SK-N-SH (cell line): Measurements from ENCODE around the gene ANO4. TPM values are rescaled to one million over a fixed set of nuclear protein-coding genes. Genes with fewer than 3 reads are reported as not detected.

Source experiments
- CTCF ChIA-PET: fragments of 300-600, 350-600 bp; formaldehyde crosslinking; extraction: SDS; loops from one replicate; lab custom pipeline; 2021; lab: Yijun Ruan, JAX
- POLR2A ChIA-PET: fragments of 350-600 bp; sonication (Branson Sonifier 250); formaldehyde crosslinking; extraction: SDS; loops from one replicate; lab custom pipeline; 2020; ENCODE audit warnings: antibody characterized with exemption, inconsistent platforms; lab: Yijun Ruan, JAX
- DNase-seq: peaks from one replicate; pipeline ENCODE4 v3.0.0; 2012
- H2AFZ ChIP-seq: fragments of 200-600 bp; sonication (generic); 2 replicates; pipeline ENCODE4 v1.8.1; 2016; ENCODE audit warnings: antibody characterized with exemption, mild to moderate bottlenecking, low read depth
- H3F3A ChIP-seq: fragments of 200-600 bp; sonication (generic); replicated peaks from 2 replicates; pipeline ENCODE3; 2016; ENCODE audit warnings: antibody characterized with exemption, mild to moderate bottlenecking; ENCODE audit not compliant: insufficient read depth
- H3K27ac ChIP-seq, 2 experiments: fragments of 200-500 bp in 1 of 2; fragments of 200-600 bp in 1 of 2; sonication (Bioruptor generic) in 1 of 2; sonication (generic), shearing (Covaris generic) in 1 of 2; 2 replicates each; pipeline versions ENCODE4 v1.5.1 to v1.6.1; 2014 to 2016; ENCODE audit warnings: low read depth in 2 of 2, inconsistent platforms in 1 of 2, low read length in 1 of 2, mild to moderate bottlenecking in 1 of 2, mixed read lengths in 1 of 2
- H3K27me3 ChIP-seq: fragments of 200-600 bp; sonication (generic), shearing (Covaris generic); 2 replicates; pipeline ENCODE4 v1.6.1; 2016; ENCODE audit warnings: mixed run types; ENCODE audit not compliant: insufficient read depth
- H3K36me3 ChIP-seq, 2 experiments: fragments of 200-500 bp in 1 of 2; fragments of 200-600 bp in 1 of 2; sonication (Bioruptor generic) in 1 of 2; sonication (generic) in 1 of 2; replicated peaks in 1 of 2; 2 replicates each; pipeline versions ENCODE3 to v1.5.1; 2014 to 2016; ENCODE audit warnings: low read length in 1 of 2, mild to moderate bottlenecking in 1 of 2; ENCODE audit not compliant: insufficient read depth in 2 of 2, control insufficient read depth in 1 of 2
- H3K4me1 ChIP-seq, 2 experiments: fragments of 200-500 bp in 1 of 2; fragments of 200-600 bp in 1 of 2; sonication (Bioruptor generic) in 1 of 2; sonication (generic), shearing (Covaris generic) in 1 of 2; 2 replicates each; pipeline versions ENCODE4 v1.5.1 to v1.6.1; 2014 to 2016; ENCODE audit warnings: low read depth in 1 of 2, low read length in 1 of 2, mixed run types in 1 of 2; ENCODE audit not compliant: insufficient read depth in 2 of 2, control insufficient read depth in 1 of 2
- H3K4me2 ChIP-seq: fragments of 200-600 bp; sonication (generic), shearing (Covaris generic); 2 replicates; pipeline ENCODE4 v1.6.1; 2017; ENCODE audit warnings: mixed run types
- H3K4me3 ChIP-seq, 2 experiments: fragments of 200-500 bp in 1 of 2; fragments of 200-600 bp in 1 of 2; sonication (Bioruptor generic) in 1 of 2; sonication (generic), shearing (Covaris generic) in 1 of 2; 2 replicates each; pipeline versions ENCODE4 v1.5.1 to v1.8.1; 2014 to 2016; ENCODE audit warnings: low read depth in 2 of 2, inconsistent platforms in 1 of 2, low read length in 1 of 2, mild to moderate bottlenecking in 1 of 2, mixed read lengths in 1 of 2, moderate library complexity in 1 of 2
- H3K79me2 ChIP-seq: fragments of 200-600 bp; sonication (generic); 2 replicates; pipeline ENCODE4 v1.8.1; 2017; ENCODE audit warnings: mild to moderate bottlenecking; ENCODE audit not compliant: insufficient read depth
- H3K9ac ChIP-seq: fragments of 200-600 bp; sonication (generic); 2 replicates; pipeline ENCODE4 v1.6.1; 2017; ENCODE audit warnings: mixed run types
- H3K9me2 ChIP-seq: fragments of 200-600 bp; sonication (generic); 2 replicates; pipeline ENCODE4 v1.6.1; 2017; ENCODE audit warnings: mixed run types
- H3K9me3 ChIP-seq: fragments of 200-600 bp; sonication (generic); 2 replicates; pipeline ENCODE4 v1.6.1; 2017; ENCODE audit warnings: mixed run types, mild to moderate bottlenecking, moderate library complexity
- H4K20me1 ChIP-seq: fragments of 200-600 bp; sonication (generic); 2 replicates; pipeline ENCODE4 v1.6.1; 2017; ENCODE audit warnings: mild to moderate bottlenecking, mixed run types; ENCODE audit not compliant: insufficient read depth
- CHD2 ChIP-seq: fragments of 150-350 bp; IDR thresholded peaks from 2 replicates; pipeline ENCODE4 v1.6.1; 2018; ENCODE audit warnings: low read length; ENCODE audit not compliant: partially characterized antibody
- ELF1 ChIP-seq: IDR thresholded peaks from 2 replicates; pipeline ENCODE4 v1.4.0; 2012
- EZH2phosphoT487 ChIP-seq: fragments of 200-600 bp; sonication (generic); IDR thresholded peaks from 2 replicates; pipeline ENCODE4 v1.6.1; 2017; ENCODE audit warnings: low read depth, mixed run types, mild to moderate bottlenecking, antibody characterized with exemption, moderate library complexity, borderline replicate concordance
- FOSL2 ChIP-seq: IDR thresholded peaks from 2 replicates; pipeline ENCODE4 v1.4.0; 2012; ENCODE audit warnings: low read depth, mild to moderate bottlenecking, moderate library complexity, borderline replicate concordance
- FOXJ3 ChIP-seq: sonication (generic); formaldehyde crosslinking; IDR thresholded peaks from 2 replicates; pipeline ENCODE4 v1.5.1; 2020; ENCODE audit warnings: mild to moderate bottlenecking, missing genetic modification reagents
- GATA2 ChIP-seq: sonication (generic); formaldehyde crosslinking; IDR thresholded peaks from 2 replicates; pipeline ENCODE4 v1.5.0; 2020; ENCODE audit warnings: mild to moderate bottlenecking, missing genetic modification reagents
- JUND ChIP-seq: IDR thresholded peaks from 2 replicates; pipeline ENCODE4 v1.4.0; 2012
- MEF2A ChIP-seq: IDR thresholded peaks from 2 replicates; pipeline ENCODE4 v1.4.0; 2012; ENCODE audit warnings: low read depth, borderline replicate concordance
- NFIC ChIP-seq: IDR thresholded peaks from 2 replicates; pipeline ENCODE4 v1.4.0; 2012; ENCODE audit warnings: borderline replicate concordance
- NRF1 ChIP-seq: IDR thresholded peaks from 2 replicates; pipeline ENCODE4 v1.6.1; 2012; ENCODE audit warnings: low read depth, mild to moderate bottlenecking, low read length
- POLR2AphosphoS5 ChIP-seq: IDR thresholded peaks from 2 replicates; pipeline ENCODE4 v1.6.1; 2012; ENCODE audit warnings: low read depth, low read length
- RAD21 ChIP-seq: IDR thresholded peaks from 2 replicates; pipeline ENCODE4 v1.6.1; 2012; ENCODE audit warnings: mild to moderate bottlenecking, low read length
- RCOR1 ChIP-seq: fragments of 150-350 bp; IDR thresholded peaks from 2 replicates; pipeline ENCODE4 v1.6.1; 2017; ENCODE audit warnings: antibody characterized with exemption, low read length
- RFX5 ChIP-seq: IDR thresholded peaks from 2 replicates; pipeline ENCODE4 v1.6.1; 2012; ENCODE audit warnings: mild to moderate bottlenecking, improper control_type of control experiment, low read length
- RXRA ChIP-seq: IDR thresholded peaks from 2 replicates; pipeline ENCODE4 v1.4.0; 2012; ENCODE audit warnings: low read depth, mild to moderate bottlenecking, borderline replicate concordance
- SIN3A ChIP-seq: IDR thresholded peaks from 2 replicates; pipeline ENCODE4 v1.6.1; 2012; ENCODE audit warnings: low read depth, mild to moderate bottlenecking, low read length, moderate library complexity, borderline replicate concordance
- TAF1 ChIP-seq: IDR thresholded peaks from 2 replicates; pipeline ENCODE4 v1.6.1; 2012; ENCODE audit warnings: low read depth, mild to moderate bottlenecking, low read length, moderate library complexity, borderline replicate concordance
- YY1 ChIP-seq: IDR thresholded peaks from 2 replicates; pipeline ENCODE4 v1.4.0; 2012; ENCODE audit warnings: low read depth, mild to moderate bottlenecking
- WGBS: methylation state at CpG from one replicate; pipeline ENCODE4 v1.1.6; 2017; ENCODE audit warnings: low lambda C conversion rate; 5-methylcytosine and 5-hydroxymethylcytosine counted together
- polyA plus RNA-seq, 3 experiments: library from polyadenylated mRNA; depleted of rRNA; stranded (reverse); fragments of >200 nt; gene quantifications; 2 replicates each; pipeline ENCODE4 v1.2.3, GENCODE V29; 2012
- TF ChIP-seq, protein P1 (sequence below): IDR thresholded peaks from 2 replicates; pipeline ENCODE4 v1.4.0; 2012; ENCODE audit warnings: low read depth
- TF ChIP-seq, protein P2 (sequence below): IDR thresholded peaks from 2 replicates; pipeline ENCODE4; 2012
- TF ChIP-seq, protein P3 (sequence below): IDR thresholded peaks from 2 replicates; pipeline ENCODE4 v1.4.0; 2012; ENCODE audit warnings: low read depth, borderline replicate concordance
- TF ChIP-seq, protein P4 (sequence below): IDR thresholded peaks from 2 replicates; pipeline ENCODE4 v1.4.0; 2012; ENCODE audit warnings: low read depth, borderline replicate concordance

ANO4 gene
- polyA plus RNA-seq, 1 of the 3 experiments (the other 2 are of a cell fraction): 9.4 TPM

DNA sequence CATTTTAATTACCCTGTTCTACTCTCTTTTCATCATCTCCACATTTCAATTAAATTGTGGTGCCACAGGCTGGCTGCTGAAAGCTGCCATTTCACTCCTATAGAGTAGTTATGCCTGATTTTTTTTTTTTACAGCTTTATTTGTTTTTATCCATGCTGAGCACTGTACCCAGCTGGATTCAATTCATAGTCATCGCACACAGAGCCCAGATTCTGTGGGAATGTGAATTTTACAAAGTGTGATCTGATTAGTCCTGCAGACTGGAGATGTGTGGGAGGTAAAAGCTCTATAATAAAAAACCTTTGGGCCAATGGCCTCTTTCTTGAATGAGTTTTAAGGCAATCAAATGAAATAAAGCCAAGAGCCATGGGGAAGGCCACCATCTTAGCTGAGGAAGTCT lies 190.2 kb downstream of the ANO4 start:
- Histone ChIP-seq H3K4me2 (no peak overlapping the region), H3K4me3 (no peak overlapping the region), H3K9me2 (no peaks in the 10 kb centered on the region), H3K9ac (no peak overlapping the region), H4K20me1 (no peaks in the 10 kb centered on the region), H3K9me3 (no peaks in the 10 kb centered on the region), H3K27me3 (no peaks in the 10 kb centered on the region), H3F3A (no peaks in the 10 kb centered on the region), H3K79me2 (no peaks in the 10 kb centered on the region), H3K36me3 (peaks cover 0 to 5% of the 10 kb centered on the region in 2 experiments), H3K27ac (no peak overlapping the region), H3K4me1 (peaks cover 0 to 17% of the 10 kb centered on the region in 2 experiments; a peak in 2 of 4 replicates), H2AFZ (no peak overlapping the region)
- no peak for TF ChIP-seq POLR2AphosphoS5
- TF ChIP-seq RXRA: no peak
- TF ChIP-seq JUND: no peak
- TF ChIP-seq MEF2A: no peak
- TF ChIP-seq RCOR1: no peak
- TF ChIP-seq, protein P1, sequence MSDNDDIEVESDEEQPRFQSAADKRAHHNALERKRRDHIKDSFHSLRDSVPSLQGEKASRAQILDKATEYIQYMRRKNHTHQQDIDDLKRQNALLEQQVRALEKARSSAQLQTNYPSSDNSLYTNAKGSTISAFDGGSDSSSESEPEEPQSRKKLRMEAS: no peak
- TF ChIP-seq EZH2phosphoT487: no peak
- 60% methylated on average over 1 of the region's 1 CpG for WGBS
- ChIA-PET POLR2A (no interaction called here), CTCF (no interaction called here)
- no peak for DNase-seq

DNA sequence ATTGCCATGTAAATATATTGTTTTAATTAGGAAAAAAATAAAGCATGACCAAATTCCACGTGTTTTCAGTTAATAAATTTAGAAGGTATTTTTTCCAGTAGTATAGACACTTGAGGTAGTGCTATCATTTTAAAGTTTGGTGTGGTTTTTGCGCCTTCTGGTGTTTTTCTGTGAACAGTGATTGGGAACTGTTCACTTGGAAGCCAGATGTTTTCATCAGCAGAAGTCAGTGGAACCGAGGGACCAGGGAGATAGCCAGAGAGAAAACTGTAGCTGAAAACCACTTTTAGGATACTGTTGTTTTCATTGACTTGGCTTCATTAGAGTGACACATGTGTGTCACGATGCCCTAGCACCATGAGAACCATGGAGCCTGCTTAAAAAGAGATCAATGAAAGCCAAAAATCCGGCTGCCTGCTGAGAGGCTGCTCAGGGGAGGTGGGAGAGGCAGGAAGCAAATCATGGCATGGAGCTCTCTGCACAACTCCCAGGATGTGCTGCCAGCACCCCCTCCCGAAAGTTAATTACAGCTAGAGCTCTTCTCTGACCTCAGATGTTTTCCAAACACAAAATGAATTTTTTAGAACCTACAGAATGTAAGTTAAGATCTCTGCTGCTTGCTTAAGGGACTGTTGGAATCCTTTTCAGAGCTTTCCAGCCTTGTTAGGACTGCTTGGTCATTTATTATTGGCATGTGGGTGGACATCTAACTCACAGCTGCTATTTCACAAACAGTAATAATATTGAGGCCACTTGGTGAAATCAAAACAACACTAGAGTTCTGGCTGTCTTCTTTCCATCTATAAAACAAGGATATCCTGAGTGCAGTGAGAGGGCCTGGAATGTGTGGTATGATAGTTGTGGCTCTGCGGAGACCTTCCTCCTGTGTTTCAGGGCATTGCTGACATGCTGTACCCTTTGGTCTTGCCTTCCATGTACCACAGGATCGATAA lies 192.3 kb downstream of the ANO4 start:
- no peak overlapping the region for H3K4me3 ChIP-seq
- CTCF ChIA-PET: interaction anchor here (1.3 kb wide), 1 partner anchor 51 kb away, joined by 3 read pairs; no protein-coding TSS in a partner anchor

More for the DNA sequence above, 192.3 kb downstream of the ANO4 start:
- no peaks in the 10 kb centered on the region for H3K79me2 ChIP-seq
- WGBS: 59% methylated on average over 7 of the region's 8 CpGs
- H2AFZ ChIP-seq: no peak overlapping the region
- no peaks in the 10 kb centered on the region for H3K9me3 ChIP-seq
- peak overlapping the region in 1 of 2 experiments; percentile 39; a peak in 1 of 4 replicates for H3K27ac ChIP-seq
- H3K4me1 ChIP-seq: peaks cover 0 to 17% of the 10 kb centered on the region in 2 experiments; a peak in 2 of 4 replicates
- H3K27me3 ChIP-seq: no peaks in the 10 kb centered on the region
- H3K9me2 ChIP-seq: no peaks in the 10 kb centered on the region
- H3K36me3 ChIP-seq: peaks cover 0 to 5% of the 10 kb centered on the region in 2 experiments
- no peak overlapping the region for H3K9ac ChIP-seq
- TF ChIP-seq FOXJ3 (no peak), GATA2 (CRISPR knock-in tag) (no peak), RAD21 (no peak), FOSL2 (no peak), ELF1 (no peak), NFIC (no peak), CHD2 (no peak), YY1 (no peak), SIN3A (no peak), RCOR1 (no peak), TAF1 (no peak), RXRA (no peak), NRF1 (no peak), RFX5 (no peak)
- TF ChIP-seq, protein P2, sequence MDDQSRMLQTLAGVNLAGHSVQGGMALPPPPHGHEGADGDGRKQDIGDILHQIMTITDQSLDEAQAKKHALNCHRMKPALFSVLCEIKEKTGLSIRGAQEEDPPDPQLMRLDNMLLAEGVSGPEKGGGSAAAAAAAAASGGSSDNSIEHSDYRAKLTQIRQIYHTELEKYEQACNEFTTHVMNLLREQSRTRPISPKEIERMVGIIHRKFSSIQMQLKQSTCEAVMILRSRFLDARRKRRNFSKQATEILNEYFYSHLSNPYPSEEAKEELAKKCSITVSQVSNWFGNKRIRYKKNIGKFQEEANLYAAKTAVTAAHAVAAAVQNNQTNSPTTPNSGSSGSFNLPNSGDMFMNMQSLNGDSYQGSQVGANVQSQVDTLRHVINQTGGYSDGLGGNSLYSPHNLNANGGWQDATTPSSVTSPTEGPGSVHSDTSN: no peak
- TF ChIP-seq, protein P3, sequence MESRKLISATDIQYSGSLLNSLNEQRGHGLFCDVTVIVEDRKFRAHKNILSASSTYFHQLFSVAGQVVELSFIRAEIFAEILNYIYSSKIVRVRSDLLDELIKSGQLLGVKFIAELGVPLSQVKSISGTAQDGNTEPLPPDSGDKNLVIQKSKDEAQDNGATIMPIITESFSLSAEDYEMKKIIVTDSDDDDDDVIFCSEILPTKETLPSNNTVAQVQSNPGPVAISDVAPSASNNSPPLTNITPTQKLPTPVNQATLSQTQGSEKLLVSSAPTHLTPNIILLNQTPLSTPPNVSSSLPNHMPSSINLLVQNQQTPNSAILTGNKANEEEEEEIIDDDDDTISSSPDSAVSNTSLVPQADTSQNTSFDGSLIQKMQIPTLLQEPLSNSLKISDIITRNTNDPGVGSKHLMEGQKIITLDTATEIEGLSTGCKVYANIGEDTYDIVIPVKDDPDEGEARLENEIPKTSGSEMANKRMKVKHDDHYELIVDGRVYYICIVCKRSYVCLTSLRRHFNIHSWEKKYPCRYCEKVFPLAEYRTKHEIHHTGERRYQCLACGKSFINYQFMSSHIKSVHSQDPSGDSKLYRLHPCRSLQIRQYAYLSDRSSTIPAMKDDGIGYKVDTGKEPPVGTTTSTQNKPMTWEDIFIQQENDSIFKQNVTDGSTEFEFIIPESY: no peak
- TF ChIP-seq, protein P4, sequence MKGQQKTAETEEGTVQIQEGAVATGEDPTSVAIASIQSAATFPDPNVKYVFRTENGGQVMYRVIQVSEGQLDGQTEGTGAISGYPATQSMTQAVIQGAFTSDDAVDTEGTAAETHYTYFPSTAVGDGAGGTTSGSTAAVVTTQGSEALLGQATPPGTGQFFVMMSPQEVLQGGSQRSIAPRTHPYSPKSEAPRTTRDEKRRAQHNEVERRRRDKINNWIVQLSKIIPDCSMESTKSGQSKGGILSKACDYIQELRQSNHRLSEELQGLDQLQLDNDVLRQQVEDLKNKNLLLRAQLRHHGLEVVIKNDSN: no peak
- no peaks in the 10 kb centered on the region for H4K20me1 ChIP-seq
- no peaks in the 10 kb centered on the region for H3F3A ChIP-seq
- H3K4me2 ChIP-seq: 0 out of 2 replicates have a peak overlapping the region, but pooled peaks have one; percentile 44
- no peak for DNase-seq
- POLR2A ChIA-PET: no interaction called here
